ENCODE measurements around the gene TSPEAR. TPM values are rescaled to one million over a fixed set of nuclear protein-coding genes. Genes with fewer than 3 reads are reported as not detected.
"Not testable (repeated sequence)": the region's sequence is repeated elsewhere in the genome, so short reads cannot be mapped to it uniquely, and the experiment has no call there.

The TSPEAR gene
- total RNA-seq, 1 experiment from 2014 or later = not detected

- no peak for DNase-seq (ENCODE audit: low spot score)
These were observed 99.3 kb downstream of the TSPEAR start, which contains the start of gene KRTAP10-8 for GRCh38 chr21:44612029-44612486. Gene KRTAP10-8 (plus strand): TSS chr21:44612079. CDS start chr21:44612101, 22 bp downstream.

DNA sequence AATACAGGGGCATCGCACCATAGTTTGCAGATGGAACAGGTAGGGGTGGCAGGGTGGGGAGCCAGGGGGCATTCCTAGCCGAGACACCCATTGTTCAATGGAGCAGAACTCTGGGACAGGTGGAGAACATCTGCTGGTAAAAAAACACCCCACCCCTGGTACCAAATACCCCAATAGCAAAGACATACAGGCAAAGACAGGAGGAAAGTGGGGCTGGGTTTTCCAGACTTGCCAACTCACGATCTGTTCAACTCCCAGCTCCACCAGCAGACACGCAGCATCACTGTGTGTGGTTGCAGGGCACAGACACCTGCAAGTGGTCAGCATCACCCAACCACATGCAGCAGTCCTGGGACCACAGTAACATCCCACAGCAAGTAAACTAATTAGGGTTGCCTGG lies 99.8 kb downstream of the TSPEAR start:
- DNase-seq (ENCODE audit: low spot score) = no peak

DNA sequence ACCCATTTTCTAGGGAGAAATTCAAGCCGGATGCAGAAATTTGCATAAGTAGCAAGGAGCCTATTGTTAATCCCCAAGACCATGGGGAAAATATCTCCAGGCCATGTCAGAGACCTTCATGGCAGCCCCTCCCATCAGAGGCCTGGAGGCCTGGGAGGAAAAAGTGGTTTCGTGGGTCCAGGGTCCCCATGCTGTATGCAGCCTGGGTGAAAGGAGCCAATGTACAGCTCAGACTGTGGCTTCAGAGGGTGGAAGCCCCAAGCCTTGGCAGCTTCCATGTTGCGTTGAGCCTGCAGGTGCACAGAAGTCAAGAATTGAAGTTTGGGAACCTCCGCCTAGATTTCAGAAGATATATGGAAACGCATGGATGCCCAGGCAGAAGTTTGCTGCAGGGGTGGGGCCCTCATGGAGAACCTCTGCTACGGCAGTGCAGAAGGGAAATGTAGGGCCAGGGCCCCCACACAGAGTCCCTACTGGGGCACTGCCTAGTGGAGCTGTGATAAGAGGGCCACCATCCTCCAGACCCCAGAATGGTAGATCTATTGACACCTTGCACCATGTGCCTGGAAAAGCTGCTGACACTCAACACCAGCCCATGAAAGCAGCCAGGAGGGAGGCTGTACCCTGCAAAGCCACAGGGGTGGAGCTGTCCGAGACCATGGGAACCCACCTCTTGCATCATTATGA lies 101.1 kb downstream of the TSPEAR start:
- not testable (repeated sequence) for DNase-seq (ENCODE audit: low spot score)

- DNase-seq (ENCODE audit: low spot score) = no peak
These were observed 102.2 kb downstream of the TSPEAR start for GRCh38 chr21:44609193-44609592.

- DNase-seq (ENCODE audit: low spot score) = no peak
These were observed 104.9 kb downstream of the TSPEAR start for GRCh38 chr21:44606495-44606894.

DNA sequence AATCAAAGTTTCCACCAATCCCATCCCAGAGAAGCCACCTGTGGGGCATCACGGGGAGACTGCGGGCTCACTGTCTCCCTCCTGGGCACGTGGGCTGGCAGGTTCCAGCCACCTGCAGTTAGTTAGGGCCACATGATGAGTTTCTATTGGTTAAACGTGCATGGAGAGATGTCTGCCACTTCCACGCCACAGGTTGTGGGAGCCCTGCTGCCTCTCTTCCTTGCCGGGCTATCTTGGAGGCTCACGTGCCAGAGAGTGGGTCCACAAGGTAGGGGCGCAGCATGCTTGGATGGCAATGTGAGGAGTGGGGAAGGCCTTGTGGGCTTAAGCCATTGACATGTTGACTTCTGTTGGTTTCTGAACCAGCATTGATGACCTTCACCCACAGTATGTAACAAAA lies 107.5 kb downstream of the TSPEAR start:
- DNase-seq (ENCODE audit: low spot score) = no peak

- no peak for DNase-seq (ENCODE audit: low spot score)
These were observed 108.1 kb downstream of the TSPEAR start for GRCh38 chr21:44603109-44603875.

DNA sequence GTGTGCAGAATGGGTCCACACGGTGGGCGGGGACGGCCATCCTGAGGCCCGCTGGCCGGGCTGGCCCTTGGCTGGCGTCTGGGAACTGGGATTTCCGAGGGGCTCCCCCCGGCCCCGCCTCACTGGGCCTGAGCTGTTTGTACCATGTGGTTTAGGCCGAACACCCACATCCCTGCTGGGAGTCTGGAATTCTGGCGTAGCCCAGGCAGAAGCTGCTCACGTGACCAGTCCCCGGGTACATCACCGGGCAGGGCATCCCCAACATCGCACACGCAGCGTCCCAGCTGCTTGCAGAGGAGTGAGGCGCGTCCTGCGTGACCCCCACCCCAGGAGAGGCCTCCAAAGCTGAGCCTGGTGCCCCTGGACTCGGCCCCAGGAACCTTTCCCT lies 108.9 kb downstream of the TSPEAR start:
- DNase-seq (ENCODE audit: low spot score) = no peak

GRCh38 chr21:44601596-44602462 lies 109.5 kb downstream of the TSPEAR start:
- no peak for DNase-seq (ENCODE audit: low spot score)

DNA sequence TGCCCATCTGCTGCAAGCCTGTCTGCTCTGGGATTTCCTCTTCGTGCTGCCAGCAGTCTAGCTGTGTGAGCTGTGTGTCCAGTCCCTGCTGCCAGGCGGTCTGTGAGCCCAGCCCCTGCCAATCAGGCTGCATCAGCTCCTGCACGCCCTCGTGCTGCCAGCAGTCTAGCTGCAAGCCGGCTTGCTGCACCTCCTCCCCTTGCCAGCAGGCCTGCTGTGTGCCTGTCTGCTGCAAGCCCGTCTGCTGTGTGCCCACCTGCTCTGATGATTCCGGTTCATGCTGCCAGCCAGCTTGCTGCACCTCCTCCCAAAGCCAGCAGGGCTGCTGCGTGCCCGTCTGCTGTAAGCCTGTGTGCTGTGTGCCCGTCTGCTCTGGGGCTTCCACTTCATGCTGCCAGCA lies 110.3 kb downstream of the TSPEAR start:
- not testable (repeated sequence) for DNase-seq (ENCODE audit: low spot score)

DNA sequence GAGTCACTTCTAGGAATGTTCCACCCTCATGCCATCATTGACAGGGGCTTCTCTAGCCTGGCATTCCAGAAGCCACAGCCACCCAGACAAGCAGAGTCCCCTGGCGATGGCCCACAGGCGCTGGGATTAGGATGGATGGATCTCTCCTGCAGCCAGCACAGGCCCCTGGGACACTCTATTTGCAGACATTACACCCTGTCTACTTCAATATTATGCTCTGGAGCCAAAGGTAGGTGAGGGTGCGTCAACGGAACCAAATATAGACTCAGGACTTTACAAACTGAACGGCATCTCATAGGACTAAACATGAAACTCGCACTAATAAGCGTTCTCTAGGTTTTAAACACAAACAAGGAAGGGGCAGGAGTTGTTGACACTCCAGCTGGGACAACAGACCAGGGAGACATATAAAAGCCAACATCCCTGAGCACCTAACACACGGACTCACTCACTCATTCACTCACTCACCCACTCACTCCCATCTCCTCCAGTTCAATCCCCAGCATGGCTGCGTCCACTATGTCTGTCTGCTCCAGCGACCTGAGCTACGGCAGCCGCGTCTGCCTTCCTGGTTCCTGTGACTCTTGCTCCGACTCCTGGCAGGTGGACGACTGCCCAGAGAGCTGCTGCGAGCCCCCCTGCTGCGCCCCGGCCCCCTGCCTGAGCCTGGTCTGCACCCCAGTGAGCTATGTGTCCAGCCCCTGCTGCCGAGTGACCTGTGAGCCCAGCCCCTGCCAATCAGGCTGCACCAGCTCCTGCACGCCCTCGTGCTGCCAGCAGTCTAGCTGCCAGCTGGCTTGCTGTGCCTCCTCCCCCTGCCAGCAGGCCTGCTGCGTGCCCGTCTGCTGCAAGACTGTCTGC lies 111.0 kb downstream of the TSPEAR start, which contains the start of gene KRTAP10-7:
Gene KRTAP10-7, plus strand, starts transcription at position 480 of the 861 bp plus-strand sequence. Its CDS starts 25 bp downstream, at position 505.
- DNase-seq (ENCODE audit: low spot score) = not testable (repeated sequence)

DNA sequence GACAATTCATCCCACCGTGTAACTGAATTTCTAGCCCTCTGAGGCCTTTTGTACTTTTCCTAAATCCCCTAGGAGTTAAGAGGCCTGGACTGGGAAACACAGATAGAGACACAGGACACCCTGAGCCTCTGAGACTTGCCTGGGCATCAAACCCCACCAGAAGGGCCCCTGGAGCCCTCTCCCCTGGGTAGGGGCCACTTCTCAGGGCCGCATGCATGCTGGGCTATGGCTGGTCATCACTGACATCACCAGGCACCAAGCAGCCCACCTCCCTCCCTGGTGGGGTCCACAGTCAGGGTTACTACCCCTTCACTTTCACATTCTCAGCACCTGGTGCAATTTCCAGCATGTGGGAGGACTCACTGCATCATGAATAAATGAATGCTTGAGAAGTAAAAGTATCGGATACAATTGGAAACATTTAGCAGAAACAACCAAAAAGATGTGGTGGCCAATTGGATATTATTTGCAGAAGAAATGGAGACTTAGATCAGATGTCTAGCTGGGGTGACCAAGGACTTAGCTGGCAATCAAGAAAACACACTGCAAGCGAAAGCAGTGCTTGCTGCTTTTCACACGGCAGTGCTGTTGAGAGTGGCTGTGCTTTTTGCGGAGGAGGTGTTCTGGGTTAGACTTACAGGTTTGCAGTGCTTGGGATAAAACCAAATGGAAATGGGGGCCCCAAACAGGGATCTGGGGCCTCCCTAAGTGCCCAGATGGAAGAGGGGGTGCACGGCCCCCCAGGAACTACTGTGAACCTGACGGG lies 111.9 kb downstream of the TSPEAR start:
- no peak for DNase-seq (ENCODE audit: low spot score)

GRCh38 chr21:44598061-44598460 lies 113.3 kb downstream of the TSPEAR start:
- DNase-seq (ENCODE audit: low spot score) = no peak

DNA sequence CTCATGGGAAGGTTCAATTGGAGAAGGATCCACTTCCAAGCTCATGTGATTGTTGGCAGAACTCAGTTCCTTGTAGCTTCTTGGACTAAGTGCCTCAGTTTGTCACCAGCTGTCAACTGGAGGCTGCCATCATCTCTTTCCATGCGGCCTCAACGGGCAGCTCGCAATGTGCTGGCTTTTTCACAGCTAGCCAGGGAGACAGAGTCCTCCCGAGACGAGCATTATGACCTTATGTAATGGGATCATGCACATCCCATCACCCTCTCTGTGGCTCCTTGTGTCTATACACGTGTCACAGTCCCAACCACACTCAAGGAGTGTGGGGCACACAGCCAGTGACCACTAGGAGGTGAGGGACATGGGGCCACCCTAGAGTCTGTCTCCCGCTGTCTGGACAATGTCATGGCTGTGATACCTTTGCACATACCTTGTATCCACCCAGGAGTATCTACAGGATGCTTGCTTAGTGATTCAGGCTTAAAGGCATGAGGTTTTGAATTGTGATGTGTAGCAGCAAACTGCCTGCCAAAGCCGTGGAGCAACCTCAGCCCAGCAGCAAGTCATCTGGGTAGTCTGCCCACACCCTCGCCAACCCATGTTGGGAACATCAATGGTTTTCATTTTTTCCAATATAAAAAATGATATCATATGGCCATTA lies 115.2 kb downstream of the TSPEAR start:
- DNase-seq (ENCODE audit: low spot score) = no peak

GRCh38 chr21:44595524-44595923 lies 115.8 kb downstream of the TSPEAR start:
- DNase-seq (ENCODE audit: low spot score) = no peak

GRCh38 chr21:44594406-44594916 lies 116.9 kb downstream of the TSPEAR start:
- no peak for DNase-seq (ENCODE audit: low spot score)

DNA sequence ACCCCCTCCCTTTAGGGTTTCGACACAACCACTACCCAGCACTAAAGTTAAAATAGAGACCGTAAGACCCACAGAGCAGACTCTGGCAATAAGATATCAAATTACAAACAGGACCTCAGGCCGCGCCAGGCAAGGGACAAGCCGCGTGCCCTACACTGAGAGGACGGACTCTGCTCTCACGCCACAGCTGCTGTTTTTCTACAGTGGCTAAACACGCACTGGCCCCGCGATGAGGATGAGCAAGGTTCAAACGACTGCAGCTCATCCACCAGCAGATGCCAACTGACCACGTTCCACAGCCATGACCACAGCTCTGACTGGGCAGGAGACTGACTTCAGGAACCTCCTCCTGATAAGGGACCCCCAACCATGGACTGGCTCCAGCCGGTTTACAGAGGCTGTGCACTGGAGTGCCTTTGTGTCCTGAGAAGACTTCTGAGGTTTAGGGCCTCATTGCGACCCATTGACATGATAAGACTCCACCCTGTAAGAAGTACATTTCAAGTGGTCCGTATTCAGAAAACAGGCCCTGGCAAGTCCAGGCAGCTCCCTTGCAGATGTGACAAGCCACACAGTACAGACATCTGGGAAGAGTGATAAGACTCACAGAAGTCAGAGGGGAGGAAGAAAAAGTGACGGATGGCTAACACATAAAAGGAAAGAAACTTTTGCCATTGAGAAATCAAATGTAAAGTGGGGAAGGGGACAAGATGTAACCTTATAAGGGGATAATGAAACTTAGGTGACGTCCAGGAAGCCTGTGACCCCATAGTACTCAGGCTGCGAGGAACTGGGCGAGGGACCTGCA lies 117.6 kb downstream of the TSPEAR start:
- DNase-seq (ENCODE audit: low spot score) = no peak

Measured in HT-29 (cell line).